Heart right ventricle (tissue), 16 donors: ENCODE results near the gene PPP3R1. TPM values are rescaled to one million over a fixed set of nuclear protein-coding genes. Genes with fewer than 3 reads are reported as not detected.

Experiments
- ATAC-seq, 8 donors: fragments of 200-7000 bp; cut with Tn5 transposase; one replicate each; pipeline ENCODE4 v1.9.1; 2020; ENCODE audit warnings: mild to moderate bottlenecking in 8 of 8, moderate library complexity in 8 of 8, moderate number of reproducible peaks in 1 of 8
- DNase-seq, 2 donors: peaks; one replicate each; pipeline ENCODE4 v3.0.0-alpha.2; 2020
- H3K27ac ChIP-seq, 10 donors: fragments of 200-600 bp; sonication (generic) in 2 of 10; one replicate each; pipeline versions ENCODE4 v1.5.0 to v1.8.0; 2020 to 2022; ENCODE audit warnings: mild to moderate bottlenecking in 3 of 10
- H3K27me3 ChIP-seq, 7 donors: fragments of 200-600 bp; one replicate each; pipeline ENCODE4 v1.8.0; 2021 to 2022; ENCODE audit warnings: mild to moderate bottlenecking in 2 of 7
- H3K36me3 ChIP-seq, 9 donors: fragments of 200-600 bp; sonication (generic) in 1 of 9; one replicate each; pipeline versions ENCODE4 v1.5.0 to v1.8.0; 2020 to 2022; ENCODE audit warnings: mild to moderate bottlenecking in 2 of 9
- H3K4me1 ChIP-seq, 9 donors: fragments of 200-600 bp; sonication (generic) in 1 of 9; one replicate each; pipeline versions ENCODE4 v1.5.0 to v1.8.0; 2020 to 2022; ENCODE audit warnings: mild to moderate bottlenecking in 4 of 9
- H3K4me3 ChIP-seq, 10 donors: fragments of 200-600 bp; sonication (generic) in 2 of 10; one replicate each; pipeline versions ENCODE4 v1.5.0 to v1.8.0; 2020 to 2022; ENCODE audit warnings: mild to moderate bottlenecking in 7 of 10, moderate library complexity in 2 of 10
- H3K9me3 ChIP-seq, 11 donors: fragments of 200-600 bp in 10 of 11; sonication (generic) in 2 of 11; one replicate each; pipeline versions ENCODE4 v1.5.0 to v1.8.0; 2013 to 2022; ENCODE audit warnings: mild to moderate bottlenecking in 2 of 11, control low read depth in 1 of 11, moderate library complexity in 1 of 11
- CTCF ChIP-seq, 9 donors: fragments of 200-600 bp; sonication (generic) in 2 of 9; IDR thresholded peaks; one replicate each; pipeline versions ENCODE4 v1.5.0 to v1.8.0; 2021 to 2022; ENCODE audit warnings: antibody characterized with exemption in 9 of 9, mild to moderate bottlenecking in 5 of 9, moderate library complexity in 1 of 9
- WGBS, 2 donors: extraction: QIAGEN DNeasy Blood & Tissue Kit; methylation state at CpG; one replicate each; pipeline ENCODE4 v1.1.7; 2013; ENCODE audit warnings: inconsistent platforms in 1 of 2; 5-methylcytosine and 5-hydroxymethylcytosine counted together
- intact Hi-C, 10 donors: fragments of 100-400 bp; cut with DNase I; formaldehyde crosslinking; loops; one replicate each; pipeline versions ENCODE4 v1.11.1 to v1.14.2; 2022
- polyA plus RNA-seq, 2 donors: library from polyadenylated mRNA; stranded (reverse); fragments of 200-250 nt; gene quantifications; one replicate each; pipeline ENCODE4 v1.2.3, GENCODE V29; 2013
- total RNA-seq, 10 donors: library from RNA; stranded (reverse); fragmentation: NEBNext Ultra II Directional in 3 of 10; extraction: Animal tissue kit (Norgen Biotek cat#: 25700) in 3 of 10; gene quantifications; one replicate each; pipeline versions ENCODE4 v1.2.1 to v1.2.4, GENCODE V29; 2021 to 2023
- donor health status: Arrhythmogenic right ventricular cardiomyopathy.
- donor health status: ischemic (EF 13 %, LVEDD 7.1; RV severe dilation, severe dysfunction).
- donor health status: healthy with polysubstance abuse.
- donor health status: DM: no; HTN: yes; CAD: no.
- donor health status: DM: no; HTN: no; CAD: no.
- donor health status: ischemic (EF 25% LVEDD 6.9; RV normal size, moderate dysfunction).
- donor health status: ischemic (EF 25% LVEDD 5.7; RV mildly dilated, moderate dysfunction).
- donor health status: healthy.
- donor health status: DM: yes; HTN: yes; CAD: no.
- donor health status: Ischemic cardiomyopathy.
- donor health status: ischemic (EF 35%, LVEDD 5.7; RV mildly dilated, moderate dysfunction).
- donor health status: nonischemic (EF 11% LVEDD 7.7; RV severe dilation, severe dysfunction).
- donor health status: DM: yes; HTN: yes; CAD: no.
- donor health status: PGD.
- donor health status: ischemic (EF 29% LVEDD 5.4; RV normal size, mild dysfunction).
- donor health status: nonischemic (EF 23%, LVEDD 6.1; RV moderate dilation, normal function).

The PPP3R1 gene
- total and polyA plus RNA-seq, 12 donors = 8.4 to 46.1 (median 38.6) TPM

GRCh38 chr2:68263632-68264031 lies 11.3 kb upstream of the PPP3R1 start:
- DNase-seq (no peak), ATAC-seq (no peak)
- Histone ChIP-seq H3K27me3 (no peaks in the 10 kb centered on the region), H3K9me3 (no peaks in the 10 kb centered on the region), H3K27ac (no peak overlapping the region), H3K36me3 (no peaks in the 10 kb centered on the region), H3K4me1 (no peaks in the 10 kb centered on the region), H3K4me3 (no peak overlapping the region)
- no peak for TF ChIP-seq CTCF (IDR thresholded peaks at IDR 0.05)
- WGBS, 2 donors = 88 to 91% methylated on average over 2 of the region's 2 CpGs
- intact Hi-C loops = no loop called here

- Histone ChIP-seq H3K27me3 (no peaks in the 10 kb centered on the region), H3K27ac (no peak overlapping the region), H3K4me1 (peaks cover 0 to 25% (median 11%) of the 10 kb centered on the region in 9 donors), H3K9me3 (no peaks in the 10 kb centered on the region), H3K36me3 (no peaks in the 10 kb centered on the region), H3K4me3 (no peak overlapping the region)
- no peak for ATAC-seq
- no peak for TF ChIP-seq CTCF (IDR thresholded peaks at IDR 0.05)
- intact Hi-C loops = loop anchor here in 2 of 10 donors (10.0 kb wide), 2 partner anchors 134 to 186 kb away; no protein-coding TSS in a partner anchor
- 98% methylated on average over 2 of the region's 2 CpGs for WGBS, 2 donors
- no peak for DNase-seq
Observed at GRCh38 chr2:68258851-68259250, 6.5 kb upstream of the PPP3R1 start.

GRCh38 chr2:68256093-68256450 lies 3.7 kb upstream of the PPP3R1 start:
- intact Hi-C loops = loop anchor here in 2 of 10 donors (10.0 kb wide), 2 partner anchors 131 to 189 kb away; no protein-coding TSS in a partner anchor
- Histone ChIP-seq H3K36me3 (no peaks in the 10 kb centered on the region), H3K27me3 (no peaks in the 10 kb centered on the region), H3K4me3 (no peak overlapping the region), H3K27ac (peak overlapping the region in 3 of 10 donors; percentile 18 to 41 (median 22)), H3K9me3 (no peaks in the 10 kb centered on the region), H3K4me1 (peaks cover 0 to 29% (median 14%) of the 10 kb centered on the region in 9 donors)
- no peak for TF ChIP-seq CTCF (IDR thresholded peaks at IDR 0.05)
- 60 to 80% methylated on average over 1 of the region's 1 CpG for WGBS, 2 donors
- ATAC-seq (no peak), DNase-seq (no peak)

- intact Hi-C loops = loop anchor here in 6 of 10 donors (2.0 to 10.0 kb wide), 9 partner anchors 34 to 191 kb away; partner anchors contain the start of genes PNO1 (in 3 of the 6) and CNRIP1 (in 2 of the 6)
- Histone ChIP-seq H3K4me1 (peaks cover 6 to 53% (median 39%) of the 10 kb centered on the region in 9 donors), H3K27ac (peak overlapping the region; percentile 85 to 99 (median 93)), H3K36me3 (no peaks in the 10 kb centered on the region), H3K9me3 (no peaks in the 10 kb centered on the region), H3K4me3 (peak overlapping the region; percentile 60 to 83 (median 76)), H3K27me3 (no peaks in the 10 kb centered on the region)
- peak in 1 of 2 donors; percentile 22 for DNase-seq
- 1 to 2% methylated on average over 15 of the region's 15 CpGs for WGBS, 2 donors
- ATAC-seq = peak in 2 of 8 donors; percentile 8 to 33
- TF ChIP-seq CTCF (IDR thresholded peaks at IDR 0.05) = no peak
Observed at GRCh38 chr2:68253219-68254068, 1.1 kb upstream of the PPP3R1 start.
